Epidermal melanocyte (primary cell): ENCODE results near the gene ITPR1.

Experiments used
- DNase-seq: peaks from one replicate; pipeline ENCODE4 v3.0.0; 2011; ENCODE audit warnings: low spot score; ENCODE audit not compliant: insufficient read length

Gene ITPR1

DNA sequence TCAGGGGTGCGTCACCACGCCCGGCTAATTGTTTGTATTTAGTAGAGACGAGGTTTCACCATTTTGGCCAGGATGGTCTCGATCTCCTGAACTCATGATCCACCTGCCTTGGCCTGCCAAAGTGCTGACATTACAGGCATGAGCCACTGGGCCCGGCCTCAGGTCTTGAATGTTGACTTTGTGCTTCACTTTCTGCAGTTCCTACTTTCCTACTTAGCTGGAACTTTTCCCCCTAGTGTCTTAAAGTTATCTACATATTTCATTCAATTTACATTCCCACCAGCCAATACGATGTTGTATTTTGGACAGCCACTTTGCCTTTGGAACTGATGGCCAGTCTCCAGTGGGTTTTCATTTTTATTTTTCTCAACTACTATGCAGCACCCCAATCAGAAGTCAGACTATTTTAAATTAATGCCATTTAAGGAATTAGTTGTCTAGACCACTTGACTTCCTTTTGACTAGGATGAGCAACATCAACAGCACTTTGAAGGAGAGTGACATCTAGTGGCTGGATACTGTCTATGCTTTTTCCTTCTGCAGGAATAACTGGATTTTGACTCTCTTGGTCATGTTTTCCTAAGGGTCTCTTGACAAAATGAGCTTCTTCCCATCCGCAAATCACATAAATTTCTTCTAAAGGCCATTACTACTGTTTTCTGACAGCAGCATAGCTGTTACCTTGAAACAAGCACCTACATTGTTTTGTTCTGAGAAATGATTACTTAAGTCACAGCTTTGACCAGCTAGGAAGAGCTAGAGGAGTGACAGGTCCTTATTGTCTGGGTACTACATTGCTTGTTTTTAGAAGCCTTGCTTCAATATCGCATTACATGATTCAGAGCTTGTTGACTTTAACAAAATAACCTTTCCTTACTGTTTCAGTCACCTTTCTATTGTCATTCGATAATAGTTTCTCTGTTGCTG is 140.2 kb downstream of the ITPR1 start:
- peak; percentile 69 for DNase-seq

DNA sequence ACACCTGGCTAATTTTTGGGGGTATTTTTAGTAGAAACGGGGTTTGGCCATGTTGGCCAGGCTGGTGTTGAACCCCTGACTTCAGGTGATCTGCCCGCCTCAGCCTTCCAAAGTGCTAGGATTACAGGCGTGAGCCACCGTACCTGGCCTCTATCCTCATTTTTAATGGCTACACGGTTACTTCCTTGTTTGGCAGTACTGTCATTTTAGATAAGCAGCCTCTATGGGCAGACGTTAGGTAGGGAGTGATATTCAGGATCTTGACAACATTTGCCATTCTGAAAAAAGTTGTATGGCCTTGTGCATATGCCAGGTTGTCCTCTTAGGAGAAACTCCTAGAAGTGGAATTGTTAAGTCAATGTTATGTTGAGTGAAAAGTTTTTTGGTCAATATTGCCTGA is 141.7 kb downstream of the ITPR1 start:
- no peak for DNase-seq

GRCh38 chr3:4637265-4637664 is 144.1 kb downstream of the ITPR1 start:
- no peak for DNase-seq

DNA sequence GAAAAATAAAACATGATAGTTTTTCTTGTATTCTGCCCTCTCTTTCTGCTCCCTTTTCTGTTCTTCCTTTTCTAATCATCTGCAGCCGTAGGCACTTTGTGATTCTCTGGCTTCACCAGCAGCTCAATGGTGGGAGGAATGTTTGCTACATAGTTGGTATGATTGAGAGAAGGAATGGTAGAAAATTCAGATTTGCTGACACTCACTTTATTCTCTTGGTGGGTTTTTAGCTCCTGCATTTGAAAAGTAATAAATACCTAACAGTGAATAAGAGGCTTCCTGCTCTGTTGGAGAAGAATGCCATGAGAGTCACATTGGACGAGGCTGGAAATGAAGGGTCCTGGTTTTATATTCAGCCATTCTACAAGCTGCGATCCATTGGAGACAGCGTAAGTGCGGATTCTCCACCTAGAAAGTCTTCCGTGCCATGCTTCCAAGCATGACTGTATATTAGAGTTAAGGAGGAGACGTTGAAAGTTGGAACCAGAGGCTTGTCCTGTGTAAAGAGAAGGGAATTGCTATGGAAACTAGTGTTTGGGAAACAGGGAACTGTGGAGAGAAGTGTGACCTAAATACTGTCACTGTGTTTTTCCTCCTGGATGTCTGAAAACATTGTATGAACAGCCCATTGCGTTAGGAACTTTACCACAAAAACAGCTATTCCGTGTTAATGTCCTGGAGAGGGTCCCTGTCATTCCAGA is 148.9 kb downstream of the ITPR1 start:
- no peak for DNase-seq

DNA sequence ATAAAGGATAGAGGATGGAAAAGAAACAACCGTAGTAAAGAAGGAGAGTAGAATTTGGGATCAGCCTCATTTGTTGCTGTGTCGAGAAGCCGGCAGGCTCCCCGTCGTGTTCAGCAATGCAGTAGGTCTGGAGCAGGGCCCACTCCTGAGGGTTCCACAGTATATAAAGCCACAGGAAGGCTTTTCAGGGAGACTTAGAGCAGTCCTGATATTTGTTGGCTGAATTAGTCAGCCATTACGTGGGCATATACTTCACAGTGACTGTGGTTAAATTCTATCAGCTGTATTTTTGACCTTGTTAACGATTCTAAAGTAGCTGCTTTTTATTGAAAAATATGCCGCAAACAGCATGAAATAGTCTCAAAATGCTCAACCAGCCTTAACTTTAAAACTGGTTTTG is 149.5 kb downstream of the ITPR1 start:
- no peak for DNase-seq

DNA sequence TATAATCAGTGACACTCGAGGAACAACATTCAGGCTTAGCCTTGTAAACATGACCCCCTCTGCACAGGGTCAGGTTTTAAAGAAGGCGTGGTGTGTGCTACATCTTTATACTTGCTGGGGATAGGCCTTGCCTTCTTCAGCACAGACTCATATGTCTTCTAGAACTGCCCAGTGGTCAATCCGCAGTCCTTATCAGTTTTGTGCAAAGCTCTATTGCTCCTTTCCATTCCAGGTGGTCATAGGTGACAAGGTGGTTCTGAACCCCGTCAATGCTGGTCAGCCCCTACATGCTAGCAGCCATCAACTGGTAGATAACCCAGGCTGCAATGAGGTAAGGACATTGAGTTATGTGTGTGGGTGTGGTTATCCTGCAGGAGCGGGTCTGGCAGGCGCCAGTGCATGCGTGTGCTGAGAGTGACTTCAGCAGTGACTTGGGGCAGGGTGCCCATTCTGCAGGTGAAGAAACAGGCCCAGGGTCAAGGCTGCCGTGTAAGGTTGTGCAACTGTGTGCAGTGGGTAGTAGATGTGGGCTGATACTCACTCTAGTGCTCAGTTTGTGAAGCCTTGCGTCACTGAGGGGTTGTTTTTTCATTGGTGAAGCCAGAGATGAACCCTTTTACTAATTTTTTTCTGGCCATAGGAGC is 150.9 kb downstream of the ITPR1 start:
- DNase-seq, result no peak

DNA sequence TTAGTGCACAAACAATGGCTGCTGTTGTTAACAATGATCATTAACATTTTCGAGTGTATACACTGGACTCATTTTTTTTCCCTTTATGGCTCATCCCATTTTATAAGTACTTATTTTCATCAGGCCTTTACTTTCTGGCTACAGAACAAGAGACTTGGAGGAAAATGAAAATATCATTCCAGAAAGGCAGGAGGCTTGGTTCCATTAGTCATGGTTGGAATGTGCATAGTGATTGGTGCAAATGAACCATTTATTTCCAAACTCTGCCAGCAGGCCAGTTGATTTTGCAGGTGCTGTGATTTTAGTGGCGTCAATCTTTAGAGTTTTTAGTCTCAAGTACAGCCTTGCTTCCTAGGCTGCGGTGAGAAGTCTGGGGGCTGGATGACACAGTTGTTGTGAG is 151.8 kb downstream of the ITPR1 start:
- no peak for DNase-seq

DNA sequence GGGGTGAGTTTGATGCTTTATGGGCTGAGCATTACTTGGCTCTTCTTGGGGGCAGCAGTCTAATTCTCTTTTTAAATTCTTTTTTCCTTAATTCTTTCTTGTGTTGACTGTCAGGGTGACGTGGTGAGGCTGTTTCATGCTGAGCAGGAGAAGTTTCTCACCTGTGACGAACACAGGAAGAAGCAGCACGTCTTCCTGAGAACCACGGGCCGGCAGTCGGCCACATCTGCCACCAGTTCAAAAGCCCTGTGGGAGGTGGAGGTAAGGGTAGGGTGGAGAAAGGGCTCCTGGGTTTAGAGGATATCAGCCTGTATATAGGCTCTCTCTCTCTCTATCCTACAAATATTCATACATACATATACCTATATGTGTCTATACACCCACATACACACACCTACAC is 152.3 kb downstream of the ITPR1 start:
- DNase-seq, result no peak

DNA sequence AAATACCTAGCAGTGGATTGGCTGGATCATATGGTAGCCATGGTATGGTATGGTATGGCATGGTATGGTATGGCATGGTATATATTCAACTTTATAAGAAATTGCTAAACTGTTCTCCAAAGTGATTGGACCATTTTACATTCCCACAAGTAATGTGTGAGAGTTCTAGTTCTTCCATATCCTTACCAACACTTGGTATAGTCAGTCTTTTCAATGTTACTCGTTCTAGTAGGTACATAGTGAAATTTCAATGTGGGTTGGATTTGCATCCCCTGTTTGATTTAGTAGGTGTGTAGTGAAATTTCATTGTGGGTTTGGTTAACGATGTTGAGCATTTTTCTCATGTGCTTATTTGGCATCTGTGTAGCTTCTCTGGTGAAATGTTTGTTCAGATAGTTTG is 154.3 kb downstream of the ITPR1 start:
- DNase-seq, result no peak

- no peak for DNase-seq
Measured at GRCh38 chr3:4655145-4656045, 162.2 kb downstream of the ITPR1 start.

DNA sequence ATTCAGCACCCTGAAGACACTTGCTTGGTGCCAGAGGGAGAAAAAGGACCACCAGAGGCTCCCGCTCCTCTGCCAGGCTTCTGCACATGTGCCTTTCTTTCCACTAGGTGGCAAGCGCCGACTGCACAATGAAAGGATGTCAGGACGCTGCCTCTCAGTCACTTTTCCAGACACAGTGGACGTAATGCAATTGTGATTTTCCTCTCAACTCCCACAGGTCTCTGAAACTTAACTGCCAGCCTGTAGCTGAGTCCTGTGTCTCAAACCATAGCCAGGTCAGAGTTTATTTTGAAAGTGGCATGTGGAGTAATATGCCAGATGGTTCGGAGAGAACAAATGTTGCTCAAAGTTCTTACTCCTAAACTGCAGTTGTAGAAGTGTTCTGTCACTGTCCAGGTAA is 162.9 kb downstream of the ITPR1 start:
- DNase-seq, result peak; percentile 54

DNA sequence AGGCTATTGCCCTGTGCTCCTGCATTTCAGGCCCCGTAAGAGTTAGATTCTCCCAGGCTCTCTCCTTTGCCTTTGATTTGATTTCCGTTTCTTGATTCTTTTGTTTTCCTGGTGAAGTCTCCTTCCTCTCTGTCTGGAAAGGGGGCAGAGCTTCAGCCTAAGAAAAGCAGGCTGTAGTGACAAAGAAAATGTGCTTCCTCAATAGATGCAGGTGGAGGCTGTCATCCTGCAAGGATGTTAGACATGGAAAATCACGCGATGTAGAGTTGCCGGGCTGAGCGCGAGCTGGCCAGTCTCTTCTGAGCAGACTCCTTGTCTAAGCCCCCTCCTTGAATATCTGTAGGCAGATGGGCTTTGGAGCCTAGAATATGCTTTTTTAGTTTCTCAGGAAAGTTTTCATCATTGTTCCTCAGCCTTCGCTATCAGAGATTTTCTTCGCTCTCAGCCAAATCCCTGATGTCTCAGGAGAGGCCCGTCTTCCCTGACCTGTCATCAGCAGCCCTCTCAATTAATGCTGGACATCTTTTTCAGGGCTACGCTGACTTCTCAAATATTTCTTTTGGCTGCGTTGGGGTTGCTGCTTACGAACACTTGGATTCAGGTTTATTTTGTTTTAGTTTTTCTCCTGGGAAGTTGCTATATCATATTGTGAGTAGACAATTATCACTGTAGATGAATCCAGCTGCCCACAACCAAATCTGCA is 163.6 kb downstream of the ITPR1 start:
- no peak for DNase-seq

DNA sequence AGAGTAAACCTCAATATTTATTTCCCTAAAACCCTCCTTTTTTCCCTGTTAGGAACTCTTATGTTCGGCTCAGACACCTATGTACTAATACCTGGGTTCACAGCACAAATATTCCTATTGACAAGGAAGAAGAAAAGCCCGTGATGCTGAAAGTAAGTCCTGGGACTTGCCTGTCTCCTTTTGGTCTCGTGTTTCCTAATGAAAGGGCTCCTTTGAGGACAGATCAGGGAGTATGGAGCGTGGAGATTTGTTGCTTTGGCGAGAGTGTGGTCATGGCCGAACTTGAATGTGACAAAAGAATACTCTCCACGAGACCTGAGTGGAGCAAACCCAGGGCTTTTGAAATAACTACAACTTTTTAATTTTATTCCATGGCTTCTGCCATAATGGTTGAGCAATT is 167.8 kb downstream of the ITPR1 start:
- no peak for DNase-seq

DNA sequence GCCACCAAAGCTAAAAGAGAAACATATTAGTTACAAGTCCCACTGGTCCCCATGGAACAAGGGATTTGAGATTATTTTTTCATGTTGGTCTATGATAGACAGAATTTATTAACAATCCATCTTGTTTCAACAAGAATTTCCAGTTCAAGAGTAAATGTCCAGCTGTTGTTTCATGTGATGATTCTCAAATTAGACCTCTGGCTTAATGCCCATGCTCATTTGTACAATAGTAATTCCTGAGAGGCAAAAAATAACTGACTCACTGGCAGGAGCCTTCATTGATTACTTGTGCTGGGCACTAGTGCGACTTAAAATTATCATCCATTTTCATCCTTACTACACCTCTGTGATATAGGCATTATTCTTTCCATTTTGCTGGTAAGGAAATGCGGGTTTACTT is 171.3 kb downstream of the ITPR1 start:
- DNase-seq, result no peak

- no peak for DNase-seq
Measured at GRCh38 chr3:4665197-4665596, 172.0 kb downstream of the ITPR1 start.

DNA sequence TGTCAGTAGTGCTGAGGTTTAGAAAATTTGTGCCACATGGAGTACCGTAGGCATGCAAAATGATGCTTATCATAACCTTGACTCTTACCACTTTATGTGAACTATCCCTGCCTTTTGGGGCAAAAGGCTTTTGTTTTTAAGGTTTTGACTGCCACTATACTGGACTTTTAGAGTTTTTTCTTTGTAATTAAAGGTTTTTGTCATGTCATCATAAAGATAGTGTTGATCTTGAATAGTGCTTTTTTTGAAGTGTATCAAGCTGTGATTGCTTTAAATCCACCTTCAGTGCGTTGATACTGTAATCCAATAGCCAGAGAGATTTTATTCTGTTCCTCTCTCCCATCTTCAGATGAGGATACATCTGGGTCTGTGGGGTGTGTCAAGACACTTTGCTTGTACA is 172.9 kb downstream of the ITPR1 start:
- DNase-seq, result no peak

DNA sequence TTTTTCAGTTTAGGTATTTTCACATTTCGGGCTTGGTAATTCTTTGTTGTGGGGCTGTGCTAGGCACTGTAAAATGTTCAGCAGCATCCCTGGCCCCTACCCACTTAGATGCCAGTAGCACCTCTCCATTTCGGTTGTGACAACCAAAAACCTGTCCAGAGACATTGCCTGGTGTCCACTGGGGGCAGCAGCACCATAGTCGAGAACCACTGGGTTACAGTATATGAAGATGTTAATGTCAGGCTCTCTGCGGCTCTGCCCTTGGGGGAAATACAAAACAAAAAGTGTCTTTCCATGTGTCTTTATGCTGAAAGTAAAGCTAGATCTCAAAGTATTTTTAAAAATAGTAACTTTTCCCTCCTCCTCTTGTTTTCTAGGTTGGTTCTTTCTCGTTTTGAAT is 177.2 kb downstream of the ITPR1 start:
- no peak for DNase-seq

DNA sequence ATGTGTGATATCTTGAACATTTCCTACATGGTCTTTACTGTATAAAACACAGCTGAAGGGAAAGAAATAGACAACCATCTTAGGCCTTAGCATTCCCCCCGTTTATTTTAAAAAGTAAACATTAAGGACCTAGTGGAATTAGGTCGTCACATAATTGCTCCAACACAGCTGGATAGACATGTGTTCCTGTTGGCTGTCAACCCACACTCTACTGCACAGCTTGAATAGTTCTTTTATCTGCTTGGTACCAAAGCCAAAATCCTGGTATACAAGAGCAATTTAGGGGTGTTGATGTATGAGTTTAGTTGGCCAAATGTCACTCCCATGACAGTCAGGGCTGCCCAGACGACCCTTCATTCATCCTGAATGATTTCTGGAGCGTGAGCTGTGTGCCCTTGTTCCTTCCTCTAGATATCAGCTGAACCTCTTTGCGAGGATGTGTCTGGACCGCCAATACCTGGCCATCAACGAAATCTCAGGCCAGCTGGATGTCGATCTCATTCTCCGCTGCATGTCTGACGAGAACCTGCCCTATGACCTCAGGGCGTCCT is 179.7 kb downstream of the ITPR1 start:
- no peak for DNase-seq

GRCh38 chr3:4674216-4674615 is 181.1 kb downstream of the ITPR1 start:
- no peak for DNase-seq

DNA sequence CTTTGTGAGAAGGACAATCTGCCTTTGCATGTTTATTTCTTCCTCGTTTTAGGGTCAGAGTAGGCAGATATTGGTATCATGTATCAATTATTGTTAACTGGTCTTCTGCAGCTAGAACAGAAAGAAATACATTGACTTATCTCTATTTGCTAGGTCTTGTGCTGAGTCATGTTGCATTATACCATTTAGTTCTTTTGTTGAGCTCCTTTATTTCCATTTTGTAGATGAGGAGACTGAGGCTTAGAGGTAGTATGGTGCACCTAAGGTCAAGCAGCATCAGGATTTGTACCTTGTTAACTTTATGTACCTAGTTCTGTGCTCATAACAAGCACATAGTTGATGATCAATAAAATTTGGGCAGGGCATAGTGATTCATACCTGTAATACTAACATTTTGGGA is 182.6 kb downstream of the ITPR1 start:
- DNase-seq, result no peak
